Stimulated activated CD4-positive, alpha-beta T cell treated with anti-CD3 and anti-CD28 coated beads, Interleukin-12 subunit alpha, Interleukin-12 subunit beta, amount 100 ng/mL, for 24 hours (primary cell): ENCODE data around the gene LCE7A.

Source experiments
- DNase-seq, 2 experiments: peaks; one replicate each; pipeline ENCODE4 v3.0.0-alpha.2; 2020; ENCODE audit warnings: low read depth in 2 of 2

The LCE7A gene

DNA sequence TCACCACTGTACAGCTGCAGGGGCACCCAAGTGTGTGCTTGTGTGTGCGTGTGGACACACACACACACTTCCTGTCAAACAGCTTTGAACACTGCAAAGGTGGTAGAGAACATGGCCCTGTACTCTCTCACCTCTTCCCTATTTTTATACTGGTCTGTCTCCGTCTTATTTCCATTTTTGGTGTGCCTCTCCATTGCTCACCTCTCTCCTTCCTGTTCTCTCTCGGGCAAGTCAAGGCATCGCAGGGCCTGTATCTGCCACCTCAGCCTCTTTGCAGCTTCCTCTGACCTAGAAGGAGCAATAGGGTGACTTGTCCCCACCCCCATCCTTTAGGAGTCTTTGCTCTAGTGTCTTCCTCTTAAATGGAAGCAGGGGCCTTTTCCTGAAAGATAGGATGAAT, 20.5 kb downstream of the LCE7A start:
- DNase-seq = no peak

DNA sequence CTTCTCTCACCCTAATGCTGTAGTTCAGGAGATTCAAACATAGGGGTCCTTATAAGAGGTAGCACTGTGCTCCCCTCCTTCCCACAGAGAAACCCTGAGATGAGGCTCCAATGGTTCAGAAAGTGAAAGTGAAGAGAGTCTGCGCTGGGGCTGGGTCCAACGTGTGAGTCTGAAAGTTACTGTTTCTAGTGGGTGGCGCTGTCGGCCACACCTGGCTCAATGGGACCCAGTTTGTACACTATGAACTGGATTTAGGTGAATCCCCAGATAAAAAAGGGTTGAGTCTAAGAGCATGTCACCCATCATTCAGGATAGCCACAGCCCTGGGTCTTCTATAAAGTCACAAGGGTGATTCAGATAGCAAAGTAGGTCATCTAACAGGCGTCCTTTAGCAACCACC, 21.1 kb downstream of the LCE7A start:
- DNase-seq = no peak

DNA sequence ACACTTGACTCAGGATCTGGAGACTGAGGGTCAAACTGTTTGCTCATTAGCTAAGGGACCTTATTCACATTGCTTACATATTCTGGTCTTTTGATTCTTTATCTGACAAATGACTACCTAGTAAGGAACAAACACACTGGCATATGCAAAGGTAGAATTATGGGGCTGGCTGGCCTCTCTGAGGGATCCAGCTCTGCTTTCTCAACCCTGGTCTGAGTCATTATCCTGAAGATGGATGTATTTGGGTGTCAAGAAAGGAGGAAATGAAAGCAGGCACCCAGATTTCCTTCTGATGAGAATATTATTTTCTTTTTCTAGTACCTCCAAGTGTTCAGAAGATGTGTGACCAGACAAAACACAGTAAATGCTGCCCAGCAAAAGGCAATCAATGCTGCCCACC, 24.3 kb downstream of the LCE7A start:
- DNase-seq = no peak

- no peak for DNase-seq
These were observed 24.7 kb downstream of the LCE7A start for GRCh38 chr1:152884506-152884905.

DNA sequence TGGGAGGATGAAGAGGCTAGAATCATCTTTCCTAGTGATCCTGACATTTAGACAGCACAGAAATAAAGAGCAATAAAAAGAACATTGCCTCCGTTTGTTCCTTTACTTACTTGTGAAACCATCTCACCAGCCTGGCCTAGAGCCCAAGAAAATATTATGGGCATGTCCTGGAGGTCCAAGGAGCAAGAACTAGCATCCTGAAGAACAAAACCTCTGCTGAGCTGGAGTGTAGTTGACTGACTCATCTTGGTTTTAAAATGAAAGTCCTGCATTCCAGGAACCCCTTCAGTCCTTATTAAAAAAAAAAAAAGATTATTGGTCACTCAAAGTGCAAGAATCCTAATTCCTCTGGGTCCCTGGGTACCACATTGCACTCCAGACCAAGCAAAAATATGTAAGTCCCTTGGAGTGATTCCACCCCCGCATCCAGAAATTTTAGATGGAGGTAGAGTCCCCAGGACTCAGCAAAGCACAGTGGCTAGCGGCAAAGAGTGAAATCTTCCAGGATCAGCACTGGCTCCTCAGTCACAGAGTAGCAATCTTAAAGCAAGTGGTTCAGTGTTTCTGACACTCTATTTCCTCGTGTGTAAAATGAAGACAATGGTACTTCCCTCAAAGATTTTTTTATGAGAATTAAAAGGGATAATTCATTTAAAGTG, 25.3 kb downstream of the LCE7A start:
- no peak for DNase-seq

DNA sequence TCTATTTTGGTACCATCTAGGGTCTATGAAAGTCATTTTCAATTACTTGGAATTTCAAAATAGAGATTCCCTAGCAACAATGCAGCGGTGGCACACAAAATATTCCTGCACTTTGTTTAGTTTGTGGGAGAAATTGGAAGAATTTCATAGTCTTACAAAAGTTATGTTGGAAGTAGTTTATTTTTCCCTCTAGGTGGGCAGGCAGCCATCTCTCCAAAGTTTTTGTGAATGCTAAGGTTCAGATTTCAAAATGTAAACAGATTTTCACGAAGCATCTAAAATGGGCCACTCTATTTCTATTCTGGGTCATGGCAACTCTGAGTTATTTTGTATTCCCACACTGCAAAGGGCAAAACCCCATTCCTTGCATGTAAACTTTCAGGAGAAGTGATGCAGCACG, 26.3 kb downstream of the LCE7A start:
- DNase-seq = no peak

DNA sequence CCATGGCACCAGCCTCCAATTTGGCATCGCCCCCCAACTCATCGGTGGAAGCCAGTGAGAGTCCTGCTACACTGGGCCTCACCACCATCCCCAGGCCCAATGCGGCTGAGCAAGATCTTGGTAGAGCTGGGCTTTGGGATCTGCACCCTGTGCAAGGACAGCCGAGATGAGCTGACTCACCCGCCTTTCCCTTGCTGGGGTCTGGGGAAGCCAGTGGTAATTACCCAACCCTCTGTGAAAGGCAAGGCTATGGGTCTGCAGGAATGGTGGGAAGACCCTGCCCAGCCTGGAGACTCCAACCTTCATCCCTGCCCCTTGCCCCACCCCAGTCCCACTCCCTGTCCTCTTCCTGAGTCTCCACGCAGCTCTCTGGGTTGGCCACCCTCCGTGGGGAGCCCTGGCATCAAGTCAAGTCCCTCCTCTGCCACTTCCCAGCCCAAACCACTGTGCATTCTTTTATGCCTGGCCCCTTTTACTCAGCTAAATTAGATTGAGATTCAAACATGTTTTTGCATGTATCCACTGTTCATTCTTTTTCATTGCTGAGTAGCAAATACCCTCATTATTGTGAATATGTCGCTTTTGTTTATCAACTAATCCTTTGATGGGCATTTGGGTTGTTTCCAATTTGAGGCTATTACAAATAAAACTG, 27.1 kb downstream of the LCE7A start:
- DNase-seq = no peak

DNA sequence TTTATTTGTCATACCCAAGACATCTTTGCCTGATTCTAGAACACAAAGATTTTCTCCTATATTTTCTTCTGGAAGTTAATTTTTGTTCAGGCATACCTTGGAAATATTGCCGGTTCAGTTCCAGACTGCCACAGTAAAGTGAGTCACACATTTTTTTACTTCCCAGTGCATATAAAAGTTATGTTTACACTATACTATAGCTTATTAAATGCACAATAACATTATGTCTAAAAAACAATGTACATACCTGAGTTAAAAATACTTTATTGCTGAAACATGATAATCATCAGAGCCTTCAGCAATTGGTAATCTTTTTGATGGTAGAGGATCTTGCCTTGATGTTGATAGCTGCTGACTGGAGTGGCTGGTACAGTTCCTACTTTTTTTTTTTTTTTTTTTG, 28.3 kb downstream of the LCE7A start:
- no peak for DNase-seq

GRCh38 chr1:152899027-152899426, 39.2 kb downstream of the LCE7A start:
- no peak for DNase-seq

DNA sequence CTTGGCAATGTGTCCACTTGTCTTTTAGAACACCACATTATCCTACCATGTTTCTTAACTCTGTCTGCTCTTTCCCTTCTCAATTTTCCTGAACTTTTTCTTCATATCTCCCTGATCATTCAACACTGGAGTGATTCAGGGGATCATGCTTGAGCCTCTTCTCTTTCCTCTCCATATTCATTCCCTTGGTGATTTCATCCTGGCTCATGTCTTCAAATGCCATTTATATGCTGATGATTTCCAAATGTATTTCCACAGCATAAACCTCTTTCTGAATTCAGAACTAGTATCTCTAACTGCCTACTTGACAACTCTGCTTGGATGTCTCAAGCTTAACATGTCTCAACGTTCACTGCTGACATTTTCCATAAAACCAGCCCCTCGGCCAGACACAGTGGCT, 40.1 kb downstream of the LCE7A start:
- DNase-seq = no peak

GRCh38 chr1:152901631-152902030, 41.8 kb downstream of the LCE7A start:
- no peak for DNase-seq

DNA sequence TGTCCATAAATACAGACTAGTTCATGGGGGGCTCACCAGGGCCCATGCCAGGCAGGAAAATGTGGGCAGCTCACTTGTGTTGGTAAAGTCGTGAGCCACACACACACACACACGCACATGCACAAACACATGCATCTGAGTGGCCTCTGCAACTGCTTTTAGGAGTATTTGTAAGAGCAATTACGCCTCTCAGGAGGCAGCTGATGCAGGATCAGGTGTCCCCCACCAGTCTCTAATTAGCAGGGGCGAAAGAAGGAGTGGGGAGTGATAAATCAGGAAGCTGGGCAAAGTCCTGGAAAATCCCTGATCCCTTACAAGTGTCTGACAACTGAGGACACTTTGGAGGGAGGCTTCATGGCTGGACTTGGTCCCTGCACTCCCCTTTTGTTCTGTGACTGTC, 42.8 kb downstream of the LCE7A start:
- no peak for DNase-seq

DNA sequence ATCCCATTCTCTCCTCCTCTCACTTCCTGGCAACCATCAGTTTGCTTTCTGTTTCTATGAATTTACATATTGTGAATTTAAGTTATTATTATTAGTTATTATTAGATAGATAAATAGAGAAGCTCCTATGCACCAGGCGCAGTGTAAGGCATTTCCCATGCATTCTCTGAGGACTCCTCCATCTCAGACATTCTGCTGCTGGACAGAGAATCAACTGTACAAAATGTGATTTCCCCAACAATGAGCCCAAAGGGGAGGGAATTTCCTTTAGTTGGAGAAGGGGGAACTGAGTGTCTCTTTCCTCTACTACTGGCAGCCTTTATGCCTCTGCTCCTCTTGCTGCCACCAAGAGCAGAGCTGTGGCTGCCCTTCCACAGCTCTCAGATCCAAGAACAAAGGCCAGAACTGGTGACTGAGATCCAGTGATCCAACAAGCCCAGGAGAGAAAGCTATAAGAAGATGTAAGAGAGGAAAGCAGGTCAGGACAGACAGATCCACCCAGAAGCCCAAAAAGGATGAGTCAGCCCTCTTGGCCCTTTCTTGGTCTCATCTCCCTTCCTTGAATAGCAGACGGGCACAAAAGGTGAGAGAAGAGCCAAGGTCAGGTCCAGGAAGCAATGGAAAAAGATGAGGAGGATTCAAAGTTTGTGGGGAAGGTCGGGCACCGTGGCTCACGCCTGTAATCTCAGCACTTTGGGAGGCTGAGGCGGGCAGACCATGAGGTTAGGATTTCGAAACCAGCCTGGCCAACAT, 45.1 kb downstream of the LCE7A start:
- no peak for DNase-seq

GRCh38 chr1:152906023-152906565, 46.3 kb downstream of the LCE7A start:
- DNase-seq = no peak

GRCh38 chr1:152907686-152908601, 48.1 kb downstream of the LCE7A start, which contains the start of gene IVL:
Gene IVL (plus strand): TSS chr1:152908546. CDS start chr1:152909798, 1,252 bp downstream.
- no peak for DNase-seq

DNA sequence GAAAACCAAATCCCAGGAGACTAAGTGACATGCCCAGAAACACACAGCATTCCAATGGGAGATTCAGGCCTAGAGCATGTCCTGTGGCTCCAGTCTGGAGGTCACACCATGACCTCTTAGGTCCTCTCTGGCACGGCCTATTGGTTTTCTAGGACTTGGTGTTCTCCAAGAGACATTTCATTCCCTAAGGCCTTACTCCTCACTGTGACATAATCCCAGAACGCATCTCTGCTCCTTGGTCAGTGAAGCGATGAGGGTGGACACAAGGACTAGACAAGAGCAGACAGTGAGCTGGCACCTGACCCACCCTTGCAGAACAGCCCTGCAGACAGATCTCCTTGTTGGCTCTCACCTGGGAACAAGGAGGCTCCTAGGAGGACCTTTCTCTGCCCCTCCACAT, 49.4 kb downstream of the LCE7A start:
- DNase-seq = no peak
